Endothelial cell of umbilical vein (primary cell): Measurements from ENCODE around the gene FAM3B. TPM values are rescaled to one million over a fixed set of nuclear protein-coding genes. Genes with fewer than 3 reads are reported as not detected.

Source experiments
- BruUV-seq: library from RNA; stranded (reverse); fragments of 400-500 nt; replicated peaks from 2 replicates; lab custom pipeline; 2021; lab: Mats Ljungman, UMichigan
- CTCF ChIA-PET: fragments of 300-600, 350-600 bp; sonication (Branson Sonifier 250); formaldehyde crosslinking; loops from one replicate; lab custom pipeline; 2021; ENCODE audit warnings: antibody characterized with exemption, inconsistent platforms; lab: Charles Lee
- POLR2A ChIA-PET: fragments of 300-600, 350-600 bp; sonication (Branson Sonifier 250); formaldehyde crosslinking; loops from one replicate; lab custom pipeline; 2021; ENCODE audit warnings: antibody characterized with exemption, inconsistent platforms; lab: Charles Lee
- DNase-seq: peaks from one replicate; pipeline ENCODE4 v3.0.0-alpha.2; 2011; ENCODE audit warnings: low read depth, low spot score
- FAIRE-seq: peaks from 2 replicates; lab custom pipeline; 2011; peaks lifted over from hg19 to GRCh38; lab: Jason Lieb, UNC
- H2AFZ ChIP-seq: 2 replicates; pipeline ENCODE4 v1.6.0; 2012; ENCODE audit warnings: low read depth, low read length, control low read depth, inconsistent platforms
- H3K27ac ChIP-seq: 2 replicates; pipeline ENCODE4 v1.5.1; 2011; ENCODE audit warnings: low read depth, mild to moderate bottlenecking, control low read depth, low read length, moderate library complexity; ENCODE audit not compliant: insufficient read depth
- H3K27me3 ChIP-seq, 2 experiments: 2 replicates each; pipeline versions ENCODE4 v1.6.0 to v1.6.1; 2011; ENCODE audit warnings: low read length in 2 of 2, mixed read lengths in 1 of 2; ENCODE audit not compliant: control insufficient read depth in 2 of 2, insufficient read depth in 2 of 2
- H3K36me3 ChIP-seq, 2 experiments: 2 replicates in 1 of 2; 3 replicates in 1 of 2; pipeline ENCODE4 v1.5.1; 2011; ENCODE audit warnings: low read length in 2 of 2, mild to moderate bottlenecking in 1 of 2, moderate library complexity in 1 of 2; ENCODE audit not compliant: control insufficient read depth in 2 of 2, insufficient read depth in 2 of 2; ENCODE audit errors: extremely low read depth in 1 of 2
- H3K4me1 ChIP-seq: 3 replicates; pipeline ENCODE4 v1.5.1; 2011; ENCODE audit warnings: mild to moderate bottlenecking, low read length; ENCODE audit not compliant: control insufficient read depth, insufficient read depth; ENCODE audit errors: extremely low read depth
- H3K4me2 ChIP-seq: 2 replicates; pipeline ENCODE4 v1.6.1; 2011; ENCODE audit warnings: low read length, control low read depth, mixed read lengths; ENCODE audit not compliant: insufficient read depth
- H3K4me3 ChIP-seq, 3 experiments: fragments of 200-600 bp in 1 of 3; sonication (generic), shearing (Covaris generic) in 1 of 3; replicated peaks in 1 of 3; 2 replicates each; pipeline ENCODE4 v1.5.1; 2011 to 2016; ENCODE audit warnings: control low read depth in 3 of 3, low read length in 3 of 3, mild to moderate bottlenecking in 2 of 3, inconsistent platforms in 1 of 3, low read depth in 1 of 3, moderate library complexity in 1 of 3; ENCODE audit not compliant: insufficient read depth in 1 of 3
- H3K79me2 ChIP-seq: 2 replicates; pipeline ENCODE4 v1.6.0; 2012; ENCODE audit warnings: low read length, inconsistent platforms; ENCODE audit not compliant: control insufficient read depth, insufficient read depth
- H3K9ac ChIP-seq: replicated peaks from 2 replicates; pipeline ENCODE3; 2011; ENCODE audit warnings: low read length, control low read depth; ENCODE audit not compliant: insufficient read depth; ENCODE audit errors: extremely low read depth
- H3K9me1 ChIP-seq: replicated peaks from 3 replicates; pipeline ENCODE4 v1.6.0; 2011; ENCODE audit warnings: mild to moderate bottlenecking, low read length; ENCODE audit not compliant: control insufficient read depth, insufficient read depth; ENCODE audit errors: extremely low read depth
- H3K9me3 ChIP-seq: replicated peaks from 2 replicates; pipeline ENCODE4 v1.5.1; 2012; ENCODE audit warnings: low read length, inconsistent platforms; ENCODE audit not compliant: control insufficient read depth, insufficient read depth
- H4K20me1 ChIP-seq: replicated peaks from 2 replicates; pipeline ENCODE3; 2011; ENCODE audit warnings: mild to moderate bottlenecking, low read length; ENCODE audit not compliant: control insufficient read depth, insufficient read depth; ENCODE audit errors: extremely low read depth
- EZH2 ChIP-seq: IDR thresholded peaks from 2 replicates; pipeline ENCODE4 v1.6.1; 2012; ENCODE audit warnings: borderline replicate concordance, low read depth, mild to moderate bottlenecking, moderate library complexity, low read length, inconsistent platforms; ENCODE audit not compliant: severe bottlenecking
- FOS ChIP-seq: IDR thresholded peaks from 2 replicates; pipeline ENCODE4 v1.6.1; 2011; ENCODE audit warnings: mild to moderate bottlenecking, low read length, moderate library complexity, borderline replicate concordance; ENCODE audit not compliant: insufficient read depth
- GATA2 ChIP-seq: IDR thresholded peaks from 2 replicates; pipeline ENCODE4 v1.7.0; 2011; ENCODE audit warnings: low read depth, mild to moderate bottlenecking, moderate library complexity, mixed read lengths, low read length; ENCODE audit not compliant: insufficient read length, insufficient read depth
- JUN ChIP-seq: IDR thresholded peaks from 2 replicates; pipeline ENCODE4 v1.6.1; 2011; ENCODE audit warnings: borderline replicate concordance, low read depth; ENCODE audit not compliant: insufficient read length, insufficient read depth
- MYC ChIP-seq: IDR thresholded peaks from one replicate; pipeline ENCODE4 v1.6.1; 2011; ENCODE audit warnings: mild to moderate bottlenecking, low read depth, low read length
- POLR2A ChIP-seq: IDR thresholded peaks from 2 replicates; pipeline ENCODE4 v1.6.1; 2012; ENCODE audit warnings: low read depth, mild to moderate bottlenecking, control low read depth, low read length
- POLR2AphosphoS5 ChIP-seq: IDR thresholded peaks from 2 replicates; pipeline ENCODE4 v1.6.1; 2012; ENCODE audit warnings: low read depth, mild to moderate bottlenecking, control low read depth, low read length, moderate library complexity; ENCODE audit not compliant: insufficient read depth
- dilution Hi-C: fragments of 300-500 bp; cut with MboI; formaldehyde crosslinking; loops from one replicate; pipeline ENCODE4 v1.15.0; 2019; ENCODE audit warnings: low sequenced_read_pairs; ENCODE audit not compliant: extremely low pct_ligation_motif_present
- intact Hi-C: fragments of 100-400 bp; cut with micrococcal nuclease; formaldehyde crosslinking; loops from one replicate; pipeline ENCODE4 v1.10.0; 2022
- polyA plus RNA-seq, 4 experiments: library from polyadenylated mRNA; depleted of rRNA in 3 of 4; stranded (reverse) in 3 of 4; unstranded in 1 of 4; fragments of >200 nt; gene quantifications; 2 replicates each; pipeline versions ENCODE4 v1.2.1 to v1.2.3, GENCODE V29; 2011 to 2012; ENCODE audit warnings: missing spikeins in 1 of 4
- total RNA-seq: library from RNA; stranded (reverse); gene quantifications from 2 replicates; pipeline ENCODE4 v1.2.3, GENCODE V29; 2021
- TF ChIP-seq, protein P1 (sequence below), 2 donors: IDR thresholded peaks; 1 replicate in 1 of 2; 2 replicates in 1 of 2; pipeline ENCODE4 v1.5.1; 2011; ENCODE audit warnings: low read length in 2 of 2, mild to moderate bottlenecking in 2 of 2, moderate library complexity in 2 of 2, control low read depth in 1 of 2, inconsistent platforms in 1 of 2, low read depth in 1 of 2; ENCODE audit not compliant: insufficient read depth in 1 of 2; ENCODE audit errors: extremely low read depth in 1 of 2
- TF ChIP-seq, protein P2 (sequence below): IDR thresholded peaks from 2 replicates; pipeline ENCODE4 v1.6.1; 2011; ENCODE audit not compliant: insufficient read depth, insufficient read length

The FAM3B gene
- total and polyA plus RNA-seq, 2 donors (not counting 3 experiments of a cell fraction or from before 2014, with no cell fraction given) = not detected

DNA sequence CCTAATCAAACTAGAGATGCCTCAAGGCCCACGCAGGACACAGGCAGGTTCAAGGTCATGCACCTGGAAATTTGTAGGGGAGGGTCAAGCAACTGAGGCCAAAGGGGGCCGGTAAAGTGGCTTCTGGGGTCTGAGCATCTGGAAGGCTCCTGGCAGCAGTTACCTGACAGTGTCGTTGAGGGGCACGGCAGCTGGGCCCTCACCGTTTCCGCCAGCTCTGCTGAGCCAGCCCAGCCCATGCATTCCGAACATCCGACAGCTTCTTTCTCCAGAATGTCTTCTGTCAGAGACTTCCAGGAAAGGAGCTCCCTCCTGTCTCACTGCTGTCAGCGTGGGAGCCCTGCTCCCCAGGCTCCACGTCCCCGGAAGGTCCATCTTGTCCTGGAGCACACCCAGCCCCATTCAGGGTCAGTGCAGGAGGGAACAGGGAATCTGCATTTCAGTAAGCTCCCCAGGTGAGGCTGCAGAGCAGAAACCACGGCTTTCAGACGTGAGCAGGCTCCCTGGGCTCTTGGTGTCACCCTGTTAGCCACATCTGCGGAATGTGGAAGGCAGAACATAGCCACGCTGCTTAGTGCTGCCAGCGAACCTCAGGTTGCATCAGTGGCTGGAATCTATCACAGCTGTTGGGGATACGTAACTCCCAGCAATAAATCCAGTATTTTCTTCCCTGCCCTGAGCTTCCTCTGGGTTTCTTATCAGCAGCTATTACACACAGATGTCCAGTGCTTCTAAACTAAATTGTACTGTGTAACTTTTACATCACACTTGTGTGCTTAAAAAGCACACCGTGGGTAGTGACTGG, 36.3 kb upstream of the FAM3B start:
- Histone ChIP-seq H2AFZ (no peak overlapping the region), H3K27me3 (peaks cover 2% of the 10 kb centered on the region in 2 experiments), H3K36me3 (peaks cover 0 to 5% of the 10 kb centered on the region in 2 experiments), H3K27ac (no peak overlapping the region), H3K9me3 (no peaks in the 10 kb centered on the region), H3K4me1 (no peaks in the 10 kb centered on the region), H3K79me2 (no peaks in the 10 kb centered on the region), H3K4me2 (no peak overlapping the region), H4K20me1 (no peaks in the 10 kb centered on the region), H3K4me3 (no peak overlapping the region), H3K9me1 (no peaks in the 10 kb centered on the region), H3K9ac (no peak overlapping the region)
- intact Hi-C loops (loop anchor here (5.0 kb wide), 2 partner anchors 158 to 837 kb away; no protein-coding TSS in a partner anchor), dilution Hi-C loops (no loop called here)
- no TSS peak for BruUV-seq
- CTCF ChIA-PET = interaction anchor here (4.4 to 7.8 kb wide), 2 partner anchors 110 to 177 kb away, joined by 34 to 220 read pairs; no protein-coding TSS in a partner anchor
- TF ChIP-seq POLR2AphosphoS5 = no peak
- TF ChIP-seq GATA2 = no peak
- TF ChIP-seq JUN = no peak
- TF ChIP-seq POLR2A = no peak
- no peak for TF ChIP-seq FOS
- no peak for TF ChIP-seq EZH2
- no peak for TF ChIP-seq MYC
- TF ChIP-seq, protein P1, sequence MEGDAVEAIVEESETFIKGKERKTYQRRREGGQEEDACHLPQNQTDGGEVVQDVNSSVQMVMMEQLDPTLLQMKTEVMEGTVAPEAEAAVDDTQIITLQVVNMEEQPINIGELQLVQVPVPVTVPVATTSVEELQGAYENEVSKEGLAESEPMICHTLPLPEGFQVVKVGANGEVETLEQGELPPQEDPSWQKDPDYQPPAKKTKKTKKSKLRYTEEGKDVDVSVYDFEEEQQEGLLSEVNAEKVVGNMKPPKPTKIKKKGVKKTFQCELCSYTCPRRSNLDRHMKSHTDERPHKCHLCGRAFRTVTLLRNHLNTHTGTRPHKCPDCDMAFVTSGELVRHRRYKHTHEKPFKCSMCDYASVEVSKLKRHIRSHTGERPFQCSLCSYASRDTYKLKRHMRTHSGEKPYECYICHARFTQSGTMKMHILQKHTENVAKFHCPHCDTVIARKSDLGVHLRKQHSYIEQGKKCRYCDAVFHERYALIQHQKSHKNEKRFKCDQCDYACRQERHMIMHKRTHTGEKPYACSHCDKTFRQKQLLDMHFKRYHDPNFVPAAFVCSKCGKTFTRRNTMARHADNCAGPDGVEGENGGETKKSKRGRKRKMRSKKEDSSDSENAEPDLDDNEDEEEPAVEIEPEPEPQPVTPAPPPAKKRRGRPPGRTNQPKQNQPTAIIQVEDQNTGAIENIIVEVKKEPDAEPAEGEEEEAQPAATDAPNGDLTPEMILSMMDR (IDR thresholded peaks at IDR 0.05; ENCODE audit: extremely low read depth in 1 of 2, insufficient read depth in 1 of 2, low read depth in 1 of 2, low read length in 2 of 2) = no peak
- TF ChIP-seq, protein P2, sequence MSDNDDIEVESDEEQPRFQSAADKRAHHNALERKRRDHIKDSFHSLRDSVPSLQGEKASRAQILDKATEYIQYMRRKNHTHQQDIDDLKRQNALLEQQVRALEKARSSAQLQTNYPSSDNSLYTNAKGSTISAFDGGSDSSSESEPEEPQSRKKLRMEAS = no peak
- FAIRE-seq = no peak
- no peak for DNase-seq
- POLR2A ChIA-PET = no interaction called here
